DMS79 (cell line): Measurements from ENCODE around the gene CDK17.

Experiments
- DNase-seq: peaks from one replicate; lab custom pipeline; 2025; lab: John Stamatoyannopoulos, UW

CDK17 gene

GRCh38 chr12:96261557-96261956, 138.7 kb downstream of the CDK17 start:
- no peak for DNase-seq

GRCh38 chr12:96260644-96261043, 139.6 kb downstream of the CDK17 start:
- DNase-seq: no peak

- no peak for DNase-seq
Measured at GRCh38 chr12:96260231-96260630, 140.0 kb downstream of the CDK17 start.

GRCh38 chr12:96258104-96258961, 141.9 kb downstream of the CDK17 start:
- no peak for DNase-seq

- no peak for DNase-seq
Measured at GRCh38 chr12:96257550-96258103, 142.6 kb downstream of the CDK17 start.

- no peak for DNase-seq
Measured at GRCh38 chr12:96256672-96257361, 143.4 kb downstream of the CDK17 start.

GRCh38 chr12:96255077-96255476, 145.2 kb downstream of the CDK17 start:
- no peak for DNase-seq

GRCh38 chr12:96250119-96250685, 150.0 kb downstream of the CDK17 start:
- no peak for DNase-seq

GRCh38 chr12:96249196-96250118, 150.8 kb downstream of the CDK17 start:
- DNase-seq: no peak

- DNase-seq: no peak
Measured at GRCh38 chr12:96248136-96248931, 151.9 kb downstream of the CDK17 start.

- DNase-seq: no peak
Measured at GRCh38 chr12:96247563-96247962, 152.7 kb downstream of the CDK17 start.

- DNase-seq: no peak
Measured at GRCh38 chr12:96246926-96247505, 153.2 kb downstream of the CDK17 start.

GRCh38 chr12:96244826-96245225, 155.4 kb downstream of the CDK17 start:
- DNase-seq: no peak

GRCh38 chr12:96242597-96242996, 157.6 kb downstream of the CDK17 start:
- no peak for DNase-seq

GRCh38 chr12:96241846-96242256, 158.4 kb downstream of the CDK17 start:
- no peak for DNase-seq

- DNase-seq: no peak
Measured at GRCh38 chr12:96241431-96241830, 158.8 kb downstream of the CDK17 start.

- DNase-seq: no peak
Measured at GRCh38 chr12:96240656-96241055, 159.6 kb downstream of the CDK17 start.

- DNase-seq: no peak
Measured at GRCh38 chr12:96239711-96240635, 160.3 kb downstream of the CDK17 start.

- no peak for DNase-seq
Measured at GRCh38 chr12:96238336-96239047, 161.7 kb downstream of the CDK17 start.
